GM23248 (cell line): ENCODE results near the gene WRAP53. TPM values are rescaled to one million over a fixed set of nuclear protein-coding genes. Genes with fewer than 3 reads are reported as not detected.

Source experiments
- DNase-seq: peaks from one replicate; pipeline ENCODE4 v3.0.0-alpha.2; 2015
- H2AFZ ChIP-seq: fragments of 200-600 bp; sonication (generic); 2 replicates; pipeline ENCODE4 v1.6.1; 2016; ENCODE audit warnings: antibody characterized with exemption
- H3F3A ChIP-seq: fragments of 200-600 bp; sonication (generic); 2 replicates; pipeline ENCODE4 v1.6.1; 2016; ENCODE audit warnings: mild to moderate bottlenecking, antibody characterized with exemption, mixed run types; ENCODE audit not compliant: insufficient read depth
- H3K27ac ChIP-seq: fragments of 200-600 bp; sonication (generic); 2 replicates; pipeline ENCODE4 v1.5.1; 2016; ENCODE audit warnings: mild to moderate bottlenecking
- H3K27me3 ChIP-seq: fragments of 200-600 bp; sonication (generic); replicated peaks from 2 replicates; pipeline ENCODE4 v1.6.1; 2016; ENCODE audit warnings: mild to moderate bottlenecking; ENCODE audit not compliant: insufficient read depth
- H3K36me3 ChIP-seq: fragments of 200-600 bp; sonication (generic); 2 replicates; pipeline ENCODE4 v1.6.1; 2016; ENCODE audit warnings: low read depth, mild to moderate bottlenecking
- H3K4me1 ChIP-seq: fragments of 200-600 bp; sonication (generic); 2 replicates; pipeline ENCODE4 v1.6.1; 2016; ENCODE audit warnings: mild to moderate bottlenecking; ENCODE audit not compliant: insufficient read depth
- H3K4me2 ChIP-seq: fragments of 200-600 bp; sonication (generic); one replicate; pipeline ENCODE4 v1.6.1; 2016; ENCODE audit warnings: mild to moderate bottlenecking; ENCODE audit not compliant: unreplicated experiment
- H3K4me3 ChIP-seq: fragments of 200-600 bp; sonication (generic); 2 replicates; pipeline ENCODE4 v1.5.1; 2016; ENCODE audit warnings: mild to moderate bottlenecking
- H3K79me2 ChIP-seq: fragments of 200-600 bp; sonication (generic); 2 replicates; pipeline ENCODE4 v1.6.1; 2016; ENCODE audit warnings: mild to moderate bottlenecking; ENCODE audit not compliant: insufficient read depth
- H3K9ac ChIP-seq: fragments of 200-600 bp; sonication (generic); 2 replicates; pipeline ENCODE4 v1.6.1; 2016; ENCODE audit warnings: mild to moderate bottlenecking
- H3K9me2 ChIP-seq: fragments of 200-600 bp; sonication (generic); 2 replicates; pipeline ENCODE4 v1.6.1; 2016; ENCODE audit warnings: mixed run types, mild to moderate bottlenecking, moderate library complexity; ENCODE audit not compliant: insufficient read depth
- H3K9me3 ChIP-seq: fragments of 200-600 bp; sonication (generic); one replicate; pipeline ENCODE4 v1.6.1; 2017; ENCODE audit warnings: low read depth
- H4K20me1 ChIP-seq: fragments of 200-600 bp; sonication (generic); 2 replicates; pipeline ENCODE4 v1.6.0; 2016; ENCODE audit not compliant: insufficient read depth
- EZH2 ChIP-seq: fragments of 200-600 bp; sonication (generic); IDR thresholded peaks from 2 replicates; pipeline ENCODE4 v1.6.1; 2018; ENCODE audit warnings: antibody characterized with exemption, mild to moderate bottlenecking; ENCODE audit not compliant: insufficient read depth, poor library complexity, severe bottlenecking
- EZH2phosphoT487 ChIP-seq: fragments of 200-600 bp; sonication (generic); IDR thresholded peaks from 2 replicates; pipeline ENCODE4 v1.6.1; 2018; ENCODE audit warnings: antibody characterized with exemption, moderate library complexity, mild to moderate bottlenecking, low read depth; ENCODE audit not compliant: insufficient read depth
- WGBS, 2 experiments: methylation state at CpG; one replicate each; pipeline ENCODE4 v1.1.6; 2015 to 2017; ENCODE audit warnings: low lambda C conversion rate in 2 of 2, low coverage in 1 of 2; ENCODE audit errors: missing lambda C conversion rate in 2 of 2; 5-methylcytosine and 5-hydroxymethylcytosine counted together
- in situ Hi-C: fragments of 300-500 bp; cut with MboI; formaldehyde crosslinking; loops from 2 replicates; pipeline ENCODE4 v1.15.0; 2020
- polyA plus RNA-seq: library from polyadenylated mRNA; unstranded; fragments of >200 nt; fragmentation: Nextera tagmentation; extraction: Ambion mirVana; gene quantifications from 2 replicates; pipeline ENCODE4 v1.2.1, GENCODE V29; 2016
- total RNA-seq: library from RNA; depleted of rRNA; stranded (reverse); fragments of >200 nt; shearing (Covaris generic); gene quantifications from 2 replicates; pipeline ENCODE4 v1.2.3, GENCODE V29; 2014

WRAP53 gene
- total and polyA plus RNA-seq, 2 experiments from 2014 or later: 5.9 to 13.1 TPM

DNA sequence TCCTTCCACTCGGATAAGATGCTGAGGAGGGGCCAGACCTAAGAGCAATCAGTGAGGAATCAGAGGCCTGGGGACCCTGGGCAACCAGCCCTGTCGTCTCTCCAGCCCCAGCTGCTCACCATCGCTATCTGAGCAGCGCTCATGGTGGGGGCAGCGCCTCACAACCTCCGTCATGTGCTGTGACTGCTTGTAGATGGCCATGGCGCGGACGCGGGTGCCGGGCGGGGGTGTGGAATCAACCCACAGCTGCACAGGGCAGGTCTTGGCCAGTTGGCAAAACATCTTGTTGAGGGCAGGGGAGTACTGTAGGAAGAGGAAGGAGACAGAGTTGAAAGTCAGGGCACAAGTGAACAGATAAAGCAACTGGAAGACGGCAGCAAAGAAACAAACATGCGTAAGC is 13.3 kb upstream of the WRAP53 start:
- H2AFZ ChIP-seq: no peak overlapping the region
- H3K27ac ChIP-seq: no peak overlapping the region
- H3K79me2 ChIP-seq: peaks cover 7% of the 10 kb centered on the region
- no peaks in the 10 kb centered on the region for H3K4me1 ChIP-seq
- DNase-seq: no peak
- H3K9me2 ChIP-seq: no peaks in the 10 kb centered on the region
- TF ChIP-seq EZH2 (no peak), EZH2phosphoT487 (no peak)
- no peaks in the 10 kb centered on the region for H4K20me1 ChIP-seq
- H3K36me3 ChIP-seq: peaks cover 11% of the 10 kb centered on the region; the same call in 1 of the 2 replicates
- H3K9ac ChIP-seq: no peak overlapping the region
- in situ Hi-C loops: no loop called here
- WGBS, 2 experiments: 88 to 90% methylated on average over 14 of the region's 14 CpGs
- H3K4me2 ChIP-seq: no peak overlapping the region
- no peaks in the 10 kb centered on the region for H3K27me3 ChIP-seq
- H3F3A ChIP-seq: no peaks in the 10 kb centered on the region
- H3K4me3 ChIP-seq: no peak overlapping the region
- H3K9me3 ChIP-seq: no peaks in the 10 kb centered on the region

- DNase-seq: no peak
- H3K27ac ChIP-seq: no peak overlapping the region
- peaks cover 23% of the 10 kb centered on the region for H3K79me2 ChIP-seq
- peaks cover 11% of the 10 kb centered on the region; the same call in 1 of the 2 replicates for H3K36me3 ChIP-seq
- no peaks in the 10 kb centered on the region for H3K27me3 ChIP-seq
- in situ Hi-C loops: no loop called here
- no peaks in the 10 kb centered on the region for H3F3A ChIP-seq
- no peaks in the 10 kb centered on the region for H3K9me2 ChIP-seq
- H3K4me3 ChIP-seq: no peak overlapping the region
- no peak overlapping the region for H2AFZ ChIP-seq
- no peaks in the 10 kb centered on the region for H3K9me3 ChIP-seq
- no peak overlapping the region for H3K4me2 ChIP-seq
- 82 to 87% methylated on average over 5 of the region's 5 CpGs for WGBS, 2 experiments
- H4K20me1 ChIP-seq: no peaks in the 10 kb centered on the region
- no peak for TF ChIP-seq EZH2phosphoT487
- TF ChIP-seq EZH2: no peak
- no peak overlapping the region for H3K9ac ChIP-seq
- no peaks in the 10 kb centered on the region for H3K4me1 ChIP-seq
Observed at GRCh38 chr17:7676533-7676932, 11.7 kb upstream of the WRAP53 start.

- Histone ChIP-seq H3K4me3 (no peak overlapping the region), H3K79me2 (peaks cover 33% of the 10 kb centered on the region), H3K9me3 (no peaks in the 10 kb centered on the region), H3K9me2 (no peaks in the 10 kb centered on the region), H3F3A (no peaks in the 10 kb centered on the region), H3K4me2 (no peak overlapping the region), H2AFZ (no peak overlapping the region), H3K4me1 (no peaks in the 10 kb centered on the region), H4K20me1 (no peaks in the 10 kb centered on the region), H3K36me3 (peaks cover 11% of the 10 kb centered on the region; the same call in 1 of the 2 replicates), H3K27me3 (no peaks in the 10 kb centered on the region), H3K9ac (no peak overlapping the region), H3K27ac (no peak overlapping the region)
- 81 to 82% methylated on average over 10 of the region's 10 CpGs for WGBS, 2 experiments
- DNase-seq: no peak
- TF ChIP-seq EZH2 (no peak), EZH2phosphoT487 (no peak)
- in situ Hi-C loops: no loop called here
Observed at GRCh38 chr17:7677388-7678067, 10.7 kb upstream of the WRAP53 start.

- H3K9me2 ChIP-seq: no peaks in the 10 kb centered on the region
- peak overlapping the region; percentile 90 for H2AFZ ChIP-seq
- H3K27ac ChIP-seq: peak overlapping the region; percentile 100
Observed at GRCh38 chr17:7684851-7685532, 3.3 kb upstream of the WRAP53 start.

More at GRCh38 chr17:7684851-7685532, 3.3 kb upstream of the WRAP53 start:
- no peak for TF ChIP-seq EZH2
- no peak for TF ChIP-seq EZH2phosphoT487
- Histone ChIP-seq H3K4me1 (peaks cover 23% of the 10 kb centered on the region), H3K4me2 (peak overlapping the region; percentile 96), H3K79me2 (peaks cover 75% of the 10 kb centered on the region), H3K4me3 (peak overlapping the region; percentile 100), H3F3A (peaks cover 30% of the 10 kb centered on the region), H3K9me3 (no peaks in the 10 kb centered on the region), H3K36me3 (no peaks in the 10 kb centered on the region), H4K20me1 (no peaks in the 10 kb centered on the region), H3K9ac (peak overlapping the region; percentile 100), H3K27me3 (no peaks in the 10 kb centered on the region)
- DNase-seq: no peak
- in situ Hi-C loops: no loop called here
- WGBS, 2 experiments: 69 to 72% methylated on average over 15 of the region's 15 CpGs
